ENCODE measurements around the gene MTG2. TPM values are rescaled to one million over a fixed set of nuclear protein-coding genes. Genes with fewer than 3 reads are reported as not detected.
A peak's percentile ranks its signal among the peaks of the same experiment; 100 is the strongest.

MTG2 gene
- total and polyA plus RNA-seq, 2 of the 13 experiments (the other 11 are each of a cell fraction or from before 2014, with no cell fraction given) = 20.4 to 37.8 TPM

DNA sequence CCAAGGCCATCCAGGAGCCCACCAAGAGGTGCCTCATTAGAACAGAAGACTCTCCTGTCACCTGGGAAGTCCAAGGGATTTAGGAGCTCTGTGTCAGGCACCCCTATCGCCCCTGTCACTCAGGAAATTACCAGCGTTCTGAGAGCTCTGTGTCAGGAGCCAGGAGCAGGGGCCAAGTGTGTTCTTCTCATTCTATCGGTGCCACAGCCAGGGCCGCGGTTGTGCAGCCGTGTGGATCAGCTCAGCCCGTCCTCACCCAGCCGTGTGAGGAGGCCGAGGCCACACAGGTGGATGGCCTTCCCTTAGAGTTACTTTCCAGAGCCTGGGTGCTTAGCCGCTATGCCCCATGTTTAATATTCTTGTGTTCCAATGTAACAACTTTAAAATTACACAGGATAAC, 9.8 kb downstream of the MTG2 start:
- H2AFZ ChIP-seq (ENCODE audit: low read length) = no peak overlapping the region
- in situ Hi-C loops (cut with HindIII; ENCODE audit: extremely low pct_ligation_motif_present, low pct_unique_long_range_greater_than_20kb) (no loop called here), intact Hi-C loops (cut with micrococcal nuclease; ENCODE audit: unreplicated experiment) (no loop called here)
- no peaks in the 10 kb centered on the region for H4K20me1 ChIP-seq (ENCODE audit: insufficient read depth, low read length)
- no peak overlapping the region for H3K4me2 ChIP-seq (ENCODE audit: low read depth, low read length)
- no peak overlapping the region for H3K9ac ChIP-seq (ENCODE audit: insufficient read depth, low read depth, low read length)
- FAIRE-seq = no peak
- no TSS peak for BruUV-seq (replicated peaks)
- peaks cover 1% of the 10 kb centered on the region for H3K4me1 ChIP-seq (ENCODE audit: insufficient read depth, low read length)
- H3K27me3 ChIP-seq (ENCODE audit: control insufficient read depth in 1 of 2, insufficient read depth in 2 of 2, low read length in 2 of 2) = no peaks in the 10 kb centered on the region
- DNase-seq (ENCODE audit: low spot score) = no peak
- H3K27ac ChIP-seq (ENCODE audit: extremely low read length, insufficient read depth, low read length) = no peak overlapping the region
- TF ChIP-seq, protein P1, sequence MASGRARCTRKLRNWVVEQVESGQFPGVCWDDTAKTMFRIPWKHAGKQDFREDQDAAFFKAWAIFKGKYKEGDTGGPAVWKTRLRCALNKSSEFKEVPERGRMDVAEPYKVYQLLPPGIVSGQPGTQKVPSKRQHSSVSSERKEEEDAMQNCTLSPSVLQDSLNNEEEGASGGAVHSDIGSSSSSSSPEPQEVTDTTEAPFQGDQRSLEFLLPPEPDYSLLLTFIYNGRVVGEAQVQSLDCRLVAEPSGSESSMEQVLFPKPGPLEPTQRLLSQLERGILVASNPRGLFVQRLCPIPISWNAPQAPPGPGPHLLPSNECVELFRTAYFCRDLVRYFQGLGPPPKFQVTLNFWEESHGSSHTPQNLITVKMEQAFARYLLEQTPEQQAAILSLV (CRISPR knock-in tag; IDR thresholded peaks at IDR 0.05; ENCODE audit: borderline replicate concordance) = no peak
- no peak overlapping the region for H3K4me3 ChIP-seq (replicated peaks in 1 of 3; ENCODE audit: insufficient read depth in 1 of 3, low read depth in 2 of 3, low read length in 3 of 3)
- CTCF ChIA-PET (ENCODE audit: low intra/inter-chr PET ratio, low total read pairs) = no interaction called here
- ATAC-seq = no peak
- H3K9me3 ChIP-seq (ENCODE audit: low read length) = no peaks in the 10 kb centered on the region
- peaks cover 27% of the 10 kb centered on the region for H3K79me2 ChIP-seq (ENCODE audit: insufficient read depth, low read length)
- WGBS (ENCODE audit: low lambda C conversion rate) = 94% methylated on average over 10 of the region's 10 CpGs
- peaks cover 24 to 46% of the 10 kb centered on the region in 2 experiments for H3K36me3 ChIP-seq (replicated peaks in 1 of 2; ENCODE audit: control insufficient read depth in 1 of 2, insufficient read depth in 2 of 2, low read length in 2 of 2)
- POLR2A ChIA-PET = no interaction called here

DNA sequence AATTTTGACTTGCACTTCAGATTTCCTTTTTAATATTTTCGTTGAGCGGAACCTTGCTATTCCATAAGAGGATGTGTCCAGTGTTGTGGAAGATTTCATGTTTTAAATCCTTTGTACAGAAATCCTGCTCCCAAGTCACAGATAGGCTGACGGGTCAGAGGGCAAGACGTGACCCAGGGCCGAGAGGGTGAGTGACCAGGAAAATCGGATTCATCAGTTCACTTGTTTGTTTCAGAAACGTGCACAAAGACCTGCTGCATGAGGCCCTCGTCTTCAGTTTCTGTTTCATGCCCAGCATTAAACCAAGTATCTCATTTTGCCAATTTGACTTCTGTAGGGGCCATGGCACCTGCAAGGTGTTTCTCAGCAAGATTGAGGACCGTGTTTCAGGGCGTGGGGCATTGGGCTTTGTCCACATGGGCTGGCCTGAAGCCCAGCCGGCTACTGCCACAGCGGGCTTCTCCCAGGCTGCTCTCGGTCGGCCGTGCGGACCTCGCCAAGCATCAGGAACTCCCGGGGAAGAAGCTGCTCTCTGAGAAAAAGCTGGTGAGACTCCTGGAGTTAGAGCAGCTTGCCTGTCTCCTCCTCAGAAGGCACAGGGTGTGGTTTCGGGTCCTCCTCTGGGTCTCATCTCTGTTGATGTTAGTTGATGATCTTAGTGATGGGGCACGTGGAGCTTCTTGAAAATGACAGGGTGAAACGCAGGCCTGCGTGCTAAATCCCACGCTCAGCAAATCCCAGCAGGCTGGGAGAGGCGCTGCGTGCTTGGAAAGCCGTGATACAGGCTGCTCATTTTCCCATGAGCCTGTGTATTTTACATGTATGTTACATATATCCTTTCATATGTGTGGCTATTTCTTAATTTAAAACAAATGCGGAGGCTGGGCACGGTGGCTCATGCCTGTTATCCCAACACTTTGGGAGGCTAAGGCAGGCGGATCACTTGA, 10.5 kb downstream of the MTG2 start:
- ChIA-PET CTCF (ENCODE audit: low intra/inter-chr PET ratio, low total read pairs) (no interaction called here), POLR2A (no interaction called here)
- H3K27me3 ChIP-seq (ENCODE audit: control insufficient read depth in 1 of 2, insufficient read depth in 2 of 2, low read length in 2 of 2) = no peaks in the 10 kb centered on the region
- TF ChIP-seq MAFK (conservative IDR thresholded peaks at IDR 0.05 in 1 of 2, IDR thresholded peaks at IDR 0.05 in 1 of 2; ENCODE audit: low read length in 2 of 2) (peak; percentile 29 to 52; a peak in 3 of 4 replicates), ZNF136 (CRISPR knock-in tag; IDR thresholded peaks at IDR 0.05; ENCODE audit: low read depth) (no peak)
- no peak overlapping the region for H3K27ac ChIP-seq (ENCODE audit: extremely low read length, insufficient read depth, low read length)
- H3K9me3 ChIP-seq (ENCODE audit: low read length) = no peaks in the 10 kb centered on the region
- DNase-seq (ENCODE audit: low spot score) = no peak
- no peak overlapping the region for H3K4me3 ChIP-seq (replicated peaks in 1 of 3; ENCODE audit: insufficient read depth in 1 of 3, low read depth in 2 of 3, low read length in 3 of 3)
- in situ Hi-C loops (cut with HindIII; ENCODE audit: extremely low pct_ligation_motif_present, low pct_unique_long_range_greater_than_20kb) (no loop called here), intact Hi-C loops (cut with micrococcal nuclease; ENCODE audit: unreplicated experiment) (no loop called here)
- H3K36me3 ChIP-seq (replicated peaks in 1 of 2; ENCODE audit: control insufficient read depth in 1 of 2, insufficient read depth in 2 of 2, low read length in 2 of 2) = peaks cover 29 to 54% of the 10 kb centered on the region in 2 experiments
- no peak overlapping the region for H3K4me2 ChIP-seq (ENCODE audit: low read depth, low read length)
- peaks cover 21% of the 10 kb centered on the region for H3K79me2 ChIP-seq (ENCODE audit: insufficient read depth, low read length)
- H4K20me1 ChIP-seq (ENCODE audit: insufficient read depth, low read length) = no peaks in the 10 kb centered on the region
- no peak for ATAC-seq
- no peak for FAIRE-seq
- no TSS peak for BruUV-seq (replicated peaks)
- no peak overlapping the region for H3K9ac ChIP-seq (ENCODE audit: insufficient read depth, low read depth, low read length)
- H2AFZ ChIP-seq (ENCODE audit: low read length) = no peak overlapping the region
- 94% methylated on average over 29 of the region's 29 CpGs for WGBS (ENCODE audit: low lambda C conversion rate)
- H3K4me1 ChIP-seq (ENCODE audit: insufficient read depth, low read length) = no peaks in the 10 kb centered on the region

Data from HepG2 (cell line).